ENCODE data around the gene RPH3AL.

RPH3AL gene

GRCh38 chr17:301681-302299, 50.8 kb downstream of the RPH3AL start:
- DNase-seq (ENCODE audit: low read depth), result no peak

DNA sequence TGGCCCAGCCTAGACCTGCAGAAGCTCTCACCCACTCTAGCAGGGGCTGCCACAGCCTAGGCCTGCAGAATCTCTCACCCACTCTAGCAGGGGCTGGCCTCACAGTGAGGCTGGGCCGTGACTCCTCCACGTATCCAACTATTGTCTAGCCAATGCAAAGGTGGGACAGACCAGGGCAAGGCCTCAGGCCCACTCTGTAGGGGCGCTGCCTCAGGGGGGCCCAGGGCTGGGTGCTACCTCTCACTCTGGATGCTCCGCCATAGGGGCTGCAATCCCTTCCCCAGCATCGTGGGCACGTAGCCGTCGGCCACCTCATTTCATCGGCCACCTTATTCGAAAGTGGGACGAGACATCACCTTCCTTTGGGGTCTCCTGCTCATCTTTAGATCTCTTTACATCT, 51.7 kb downstream of the RPH3AL start:
- DNase-seq (ENCODE audit: low read depth), result no peak

DNA sequence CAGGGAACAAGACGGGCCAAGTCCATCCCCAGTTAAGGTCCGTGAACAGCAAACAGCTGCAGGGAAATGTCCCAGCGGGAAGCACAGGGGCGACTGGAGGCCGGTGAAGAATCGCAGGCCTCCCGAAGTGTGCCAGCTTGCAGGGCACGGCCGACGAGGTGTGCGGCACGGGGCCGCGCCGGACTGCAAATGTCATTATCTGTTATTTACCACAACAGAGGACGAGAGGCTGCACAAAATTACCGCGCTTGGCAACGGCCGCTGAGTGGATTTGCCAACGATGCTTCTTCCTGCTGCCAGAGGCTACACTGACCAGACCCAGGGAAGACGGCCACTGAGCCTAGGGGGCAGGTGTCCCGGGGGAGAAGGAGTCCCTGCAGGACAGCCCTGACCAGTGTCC, 53.1 kb downstream of the RPH3AL start:
- DNase-seq (ENCODE audit: low read depth), result no peak

GRCh38 chr17:298791-299450, 53.7 kb downstream of the RPH3AL start:
- no peak for DNase-seq (ENCODE audit: low read depth)

DNA sequence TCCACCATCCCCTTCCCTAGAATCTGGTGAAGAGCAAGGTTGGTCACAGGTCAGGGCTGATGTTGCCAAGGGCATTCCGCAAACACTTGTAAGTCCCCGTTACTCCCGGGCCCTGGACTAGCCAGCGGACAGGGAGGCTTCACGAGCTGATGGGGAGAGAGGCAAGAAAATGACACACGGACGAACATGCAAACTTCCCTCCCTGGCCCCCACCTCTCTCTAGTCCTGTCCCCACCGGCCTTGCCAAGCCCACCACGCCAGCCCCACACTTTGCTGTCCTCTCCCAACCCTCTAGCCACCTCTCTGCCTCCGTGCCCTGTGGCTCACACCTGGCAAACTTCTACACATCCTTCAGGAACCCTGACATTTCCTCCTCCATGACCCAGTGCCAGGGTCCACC, 54.8 kb downstream of the RPH3AL start:
- DNase-seq (ENCODE audit: low read depth), result no peak

DNA sequence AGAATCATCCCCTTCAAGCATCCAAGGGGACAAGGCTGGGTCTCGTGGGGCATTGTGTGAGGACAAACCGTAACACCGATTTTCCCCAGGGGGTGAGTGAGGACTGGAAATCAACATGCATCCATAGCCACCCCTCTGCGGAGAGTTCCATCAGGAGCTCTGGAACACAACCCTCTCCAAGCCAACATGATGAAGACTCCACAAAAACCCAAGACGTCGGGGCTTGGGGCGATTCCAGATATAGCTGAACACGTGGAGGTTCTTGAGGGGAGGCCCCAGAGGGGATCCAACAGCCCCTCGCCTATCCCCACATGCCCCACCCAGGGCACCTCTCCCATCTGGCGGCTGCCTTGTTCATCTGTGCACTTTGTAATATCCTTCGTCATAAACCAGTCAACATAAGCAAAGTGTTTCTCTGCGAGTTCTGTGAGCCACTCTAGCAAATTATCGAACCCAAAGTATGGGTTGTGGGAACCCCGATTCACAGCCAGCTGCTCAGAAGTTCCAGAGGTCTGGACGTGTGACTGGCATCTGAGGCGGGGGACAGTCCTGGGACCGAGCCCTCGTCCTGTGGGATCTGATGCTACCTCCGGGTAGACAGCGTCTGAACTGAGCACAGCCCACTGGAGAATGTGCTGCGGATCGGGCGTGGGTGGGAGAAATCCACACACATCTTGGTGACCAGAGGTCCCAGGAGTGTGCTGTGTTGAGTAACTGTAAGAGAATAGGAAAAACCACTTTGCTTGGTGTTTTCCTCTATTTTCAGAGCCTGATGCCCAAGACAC, 55.5 kb downstream of the RPH3AL start:
- DNase-seq (ENCODE audit: low read depth), result no peak

GRCh38 chr17:296379-296778, 56.2 kb downstream of the RPH3AL start:
- DNase-seq (ENCODE audit: low read depth), result no peak

DNA sequence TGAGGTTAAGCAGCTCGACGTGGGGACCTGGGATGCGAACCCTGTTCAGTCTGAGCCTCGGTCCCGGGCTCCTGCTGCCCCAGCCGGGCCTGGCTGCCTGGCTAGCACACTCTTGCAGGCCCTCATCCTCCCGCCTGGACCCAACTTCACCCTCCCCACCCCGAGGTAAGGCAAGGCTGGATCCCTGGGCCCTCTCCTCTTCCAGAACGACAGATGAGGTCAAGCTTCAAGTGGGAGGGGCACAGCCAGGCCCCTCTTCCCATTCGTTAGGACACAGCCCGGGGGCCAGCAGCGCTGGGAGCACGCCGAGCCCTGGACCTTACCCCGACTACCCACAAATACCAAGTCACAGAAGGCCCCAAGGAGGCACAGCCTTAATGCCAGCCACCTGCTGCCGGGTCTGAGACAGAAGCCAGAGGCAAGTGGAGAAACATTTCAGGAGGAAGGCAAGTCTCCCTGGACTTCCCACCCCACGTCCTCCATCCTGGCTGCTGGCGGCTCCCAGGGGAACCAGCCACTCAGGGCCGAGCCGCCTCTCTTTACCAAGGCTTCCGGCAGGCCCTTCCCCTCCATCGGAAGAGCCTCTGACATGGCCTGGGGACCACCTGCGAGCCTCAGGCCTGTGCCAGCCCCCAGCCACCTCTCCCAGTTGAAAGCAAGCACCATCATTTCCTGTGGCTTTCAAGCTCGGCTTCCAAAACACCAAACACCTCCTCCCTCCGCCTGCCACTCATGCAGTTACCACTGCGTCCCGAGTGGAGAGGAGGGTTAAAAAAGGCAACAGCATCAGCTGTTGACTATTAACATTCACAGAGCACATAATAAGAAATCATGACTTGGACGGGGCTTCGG, 59.9 kb downstream of the RPH3AL start:
- no peak for DNase-seq (ENCODE audit: low read depth)

DNA sequence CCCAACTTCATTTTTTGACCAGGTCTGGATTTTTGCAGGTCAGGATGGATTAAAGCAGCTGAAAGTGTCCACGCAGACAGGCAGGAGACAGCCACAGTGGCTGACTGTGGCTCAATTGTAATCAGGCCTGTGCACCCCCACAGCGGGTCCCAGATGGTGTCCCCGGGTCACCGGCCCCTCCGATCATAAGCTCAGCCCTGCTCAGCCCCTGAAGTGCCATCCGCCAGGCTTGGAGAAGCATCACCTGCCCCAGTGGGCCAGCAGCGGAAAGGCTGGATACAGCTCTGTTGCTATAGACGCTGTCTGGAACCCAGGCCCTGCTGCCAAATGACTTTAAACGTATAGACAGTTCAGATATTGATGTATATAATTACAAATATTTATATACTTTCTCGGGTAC, 60.6 kb downstream of the RPH3AL start:
- DNase-seq (ENCODE audit: low read depth), result no peak

GRCh38 chr17:291587-291986, 61.0 kb downstream of the RPH3AL start:
- DNase-seq (ENCODE audit: low read depth), result no peak

- DNase-seq (ENCODE audit: low read depth), result no peak
Measured at GRCh38 chr17:290626-291025, 62.0 kb downstream of the RPH3AL start.

DNA sequence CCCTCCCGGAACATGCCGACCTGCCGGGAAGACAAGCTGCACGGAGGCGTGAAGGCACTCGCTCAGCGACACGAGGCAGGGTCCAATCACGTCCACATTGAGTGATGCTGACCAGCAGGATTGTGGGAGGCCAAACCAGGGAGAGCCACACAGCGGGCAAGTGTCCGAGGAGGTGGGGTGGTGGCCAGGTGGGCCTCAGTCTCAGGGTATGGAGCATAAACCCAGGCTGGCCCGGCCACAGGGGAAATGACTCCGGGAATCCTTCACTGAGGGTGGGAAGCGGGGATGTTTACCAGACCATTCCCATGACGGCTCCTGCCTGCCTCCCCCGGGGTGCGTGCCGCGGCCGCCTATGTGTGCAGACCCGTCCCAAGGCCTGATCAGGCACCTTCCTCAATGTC, 62.5 kb downstream of the RPH3AL start:
- DNase-seq (ENCODE audit: low read depth), result no peak

- no peak for DNase-seq (ENCODE audit: low read depth)
Measured at GRCh38 chr17:289409-289808, 63.2 kb downstream of the RPH3AL start.

GRCh38 chr17:288802-289356, 63.7 kb downstream of the RPH3AL start:
- no peak for DNase-seq (ENCODE audit: low read depth)

DNA sequence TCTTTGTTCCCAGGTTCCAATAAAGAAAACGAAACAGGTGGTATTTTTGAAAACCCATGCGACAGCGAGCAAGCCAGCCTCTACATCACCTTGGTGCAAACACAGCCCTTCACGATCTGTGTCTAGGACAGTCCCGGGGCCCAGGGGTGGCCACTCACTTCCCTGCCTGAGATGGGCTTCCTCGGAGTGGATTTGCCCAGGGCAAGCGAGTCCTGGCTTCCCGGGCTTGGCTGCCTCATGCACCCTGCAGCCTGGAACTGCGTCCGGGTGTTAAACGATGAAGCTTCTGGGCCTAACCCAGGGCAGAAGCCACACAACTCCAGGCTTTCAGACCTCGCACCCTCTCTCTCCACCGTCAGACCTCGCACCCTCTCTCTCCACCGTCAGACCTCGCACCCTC, 66.0 kb downstream of the RPH3AL start:
- DNase-seq (ENCODE audit: low read depth), result no peak

- DNase-seq (ENCODE audit: low read depth), result no peak
Measured at GRCh38 chr17:285751-286422, 66.7 kb downstream of the RPH3AL start.

GRCh38 chr17:284676-285355, 67.8 kb downstream of the RPH3AL start:
- no peak for DNase-seq (ENCODE audit: low read depth)

- DNase-seq (ENCODE audit: low read depth), result no peak
Measured at GRCh38 chr17:283911-284675, 68.5 kb downstream of the RPH3AL start.

DNA sequence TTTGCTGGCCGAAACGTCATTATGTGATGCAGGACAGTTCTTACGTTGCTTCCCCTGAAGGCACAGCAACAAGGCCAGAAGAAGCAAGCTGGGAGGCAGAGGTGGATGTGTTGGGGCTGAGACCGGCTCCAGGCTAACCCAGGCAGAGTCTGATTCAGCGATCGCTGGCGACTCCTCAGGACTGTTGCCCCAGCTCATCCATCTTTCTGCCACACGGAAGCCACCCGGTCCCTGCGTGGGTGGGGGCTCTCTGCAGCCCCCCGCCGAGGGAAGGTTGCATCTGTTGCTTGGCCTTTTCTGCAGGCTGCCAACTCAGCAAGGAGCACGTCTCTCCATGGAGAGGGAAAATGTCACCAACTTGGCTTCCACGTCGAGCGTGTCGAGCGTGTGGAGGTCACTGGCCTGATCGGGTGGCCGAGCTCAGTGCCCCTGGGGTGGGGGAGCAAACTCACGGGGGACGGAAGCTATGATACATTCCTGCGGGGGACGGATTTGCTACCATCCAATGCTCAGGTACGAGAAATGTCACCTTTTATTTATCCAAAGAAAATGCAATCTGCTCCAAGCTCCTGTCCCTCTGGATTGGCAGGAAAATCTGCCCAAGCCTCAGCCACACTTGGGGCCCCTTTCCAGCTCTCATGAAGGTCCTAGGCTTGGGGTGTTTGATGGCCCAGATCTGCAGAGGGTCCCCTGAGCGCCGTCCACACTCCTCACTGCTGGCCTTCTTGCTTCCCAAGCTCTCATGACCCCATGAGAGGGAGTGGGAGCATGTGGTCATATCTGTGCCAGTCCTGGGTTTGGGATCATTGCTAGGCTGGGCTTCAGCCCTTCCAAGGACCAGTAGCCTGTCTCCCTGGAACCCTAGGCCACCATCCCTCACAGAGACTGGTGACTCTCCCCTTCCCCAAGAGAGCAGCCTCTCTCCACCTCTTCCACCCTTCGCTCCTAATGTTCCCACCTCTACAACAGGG, 69.4 kb downstream of the RPH3AL start:
- DNase-seq (ENCODE audit: low read depth), result no peak

Measured in stimulated activated CD8-positive, alpha-beta memory T cell treated with anti-CD3 and anti-CD28 coated beads, Interleukin-7, amount 100 ng/mL, for 24 hours (primary cell).